PC-3 (cell line): Measurements from ENCODE around the gene ITGA4.

Experiments
- EZH2 ChIP-seq: fragments of 300-600 bp; sonication (generic); IDR thresholded peaks from one replicate; pipeline ENCODE4 v1.6.1; 2017; ENCODE audit warnings: antibody characterized with exemption, mild to moderate bottlenecking, low read length; ENCODE audit not compliant: unreplicated experiment
- EZH2phosphoT487 ChIP-seq: fragments of 300-600 bp; sonication (generic); IDR thresholded peaks from 2 replicates; pipeline ENCODE4 v1.6.1; 2018; ENCODE audit warnings: mild to moderate bottlenecking, antibody characterized with exemption, low read length, borderline replicate concordance
- TF ChIP-seq, protein P1 (sequence below): fragments of 300-600 bp; sonication (generic); conservative IDR thresholded peaks from 2 replicates; pipeline ENCODE4 v1.5.1; 2017; ENCODE audit warnings: antibody characterized with exemption, low read depth, mild to moderate bottlenecking, low read length

DNA sequence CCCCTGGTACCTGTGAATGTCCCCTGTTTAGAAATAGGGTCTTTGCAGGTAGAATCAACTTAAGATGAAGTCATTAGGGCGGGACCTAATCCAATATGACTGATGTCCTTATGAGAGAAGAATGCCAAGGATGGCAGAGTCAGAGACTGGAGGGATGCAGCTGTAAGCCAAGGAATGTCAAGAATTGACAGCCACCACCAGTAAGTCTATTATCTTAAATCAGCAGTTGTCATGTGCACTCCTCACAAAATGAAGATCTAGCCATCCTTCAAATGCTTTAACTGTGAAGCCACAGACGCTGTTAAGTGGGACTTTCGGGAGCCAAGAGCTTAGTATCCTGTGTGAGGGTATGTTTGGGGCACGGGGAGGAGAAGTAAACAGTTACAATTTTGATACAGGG lies 83.2 kb downstream of the ITGA4 start:
- TF ChIP-seq, protein P1, sequence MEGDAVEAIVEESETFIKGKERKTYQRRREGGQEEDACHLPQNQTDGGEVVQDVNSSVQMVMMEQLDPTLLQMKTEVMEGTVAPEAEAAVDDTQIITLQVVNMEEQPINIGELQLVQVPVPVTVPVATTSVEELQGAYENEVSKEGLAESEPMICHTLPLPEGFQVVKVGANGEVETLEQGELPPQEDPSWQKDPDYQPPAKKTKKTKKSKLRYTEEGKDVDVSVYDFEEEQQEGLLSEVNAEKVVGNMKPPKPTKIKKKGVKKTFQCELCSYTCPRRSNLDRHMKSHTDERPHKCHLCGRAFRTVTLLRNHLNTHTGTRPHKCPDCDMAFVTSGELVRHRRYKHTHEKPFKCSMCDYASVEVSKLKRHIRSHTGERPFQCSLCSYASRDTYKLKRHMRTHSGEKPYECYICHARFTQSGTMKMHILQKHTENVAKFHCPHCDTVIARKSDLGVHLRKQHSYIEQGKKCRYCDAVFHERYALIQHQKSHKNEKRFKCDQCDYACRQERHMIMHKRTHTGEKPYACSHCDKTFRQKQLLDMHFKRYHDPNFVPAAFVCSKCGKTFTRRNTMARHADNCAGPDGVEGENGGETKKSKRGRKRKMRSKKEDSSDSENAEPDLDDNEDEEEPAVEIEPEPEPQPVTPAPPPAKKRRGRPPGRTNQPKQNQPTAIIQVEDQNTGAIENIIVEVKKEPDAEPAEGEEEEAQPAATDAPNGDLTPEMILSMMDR, result no peak
- no peak for TF ChIP-seq EZH2
- no peak for TF ChIP-seq EZH2phosphoT487
